Lower leg skin (tissue), 3 donors: ENCODE measurements around the gene KCNJ15.

Source experiments
- CTCF ChIP-seq, 3 donors: fragments of 450-650 bp; IDR thresholded peaks; one replicate each; pipeline ENCODE4 v1.5.1; 2016; ENCODE audit warnings: antibody characterized with exemption in 3 of 3, mild to moderate bottlenecking in 3 of 3, moderate library complexity in 2 of 3
- POLR2A ChIP-seq, 2 donors: fragments of 450-650 bp; IDR thresholded peaks; one replicate each; pipeline ENCODE4 v1.6.1; 2016 to 2017; ENCODE audit warnings: antibody characterized with exemption in 2 of 2, mild to moderate bottlenecking in 1 of 2, moderate library complexity in 1 of 2

DNA sequence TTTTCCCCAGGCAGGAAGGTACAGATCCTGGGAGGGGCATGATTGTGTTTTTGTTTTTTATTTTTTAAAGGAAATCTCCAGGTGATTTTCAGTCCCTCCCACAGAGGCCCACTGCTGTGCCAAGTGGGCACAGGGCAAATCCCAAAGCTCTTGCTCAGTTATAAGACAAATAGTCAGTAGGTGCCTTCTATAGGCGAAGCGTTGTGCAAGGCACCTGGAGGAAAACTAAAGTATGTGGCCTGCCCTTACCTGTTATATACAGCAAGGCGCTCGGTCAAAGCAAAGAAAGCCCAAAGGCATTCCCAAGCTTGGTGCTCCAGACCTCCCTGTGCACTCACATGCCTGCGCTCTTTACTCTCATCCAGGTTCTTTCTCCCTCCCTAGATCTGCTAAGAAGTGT lies 81.0 kb downstream of the KCNJ15 start:
- TF ChIP-seq CTCF (IDR thresholded peaks at IDR 0.05) (no peak), POLR2A (IDR thresholded peaks at IDR 0.05) (no peak)
